GM12801 (cell line): ENCODE results near the gene HLF.

Experiments used
- TF ChIP-seq, protein P1 (sequence below): IDR thresholded peaks from one replicate; pipeline ENCODE4 v1.5.1; 2011; ENCODE audit warnings: control low read depth; ENCODE audit not compliant: insufficient read length; ENCODE audit errors: extremely low read depth

Gene HLF

DNA sequence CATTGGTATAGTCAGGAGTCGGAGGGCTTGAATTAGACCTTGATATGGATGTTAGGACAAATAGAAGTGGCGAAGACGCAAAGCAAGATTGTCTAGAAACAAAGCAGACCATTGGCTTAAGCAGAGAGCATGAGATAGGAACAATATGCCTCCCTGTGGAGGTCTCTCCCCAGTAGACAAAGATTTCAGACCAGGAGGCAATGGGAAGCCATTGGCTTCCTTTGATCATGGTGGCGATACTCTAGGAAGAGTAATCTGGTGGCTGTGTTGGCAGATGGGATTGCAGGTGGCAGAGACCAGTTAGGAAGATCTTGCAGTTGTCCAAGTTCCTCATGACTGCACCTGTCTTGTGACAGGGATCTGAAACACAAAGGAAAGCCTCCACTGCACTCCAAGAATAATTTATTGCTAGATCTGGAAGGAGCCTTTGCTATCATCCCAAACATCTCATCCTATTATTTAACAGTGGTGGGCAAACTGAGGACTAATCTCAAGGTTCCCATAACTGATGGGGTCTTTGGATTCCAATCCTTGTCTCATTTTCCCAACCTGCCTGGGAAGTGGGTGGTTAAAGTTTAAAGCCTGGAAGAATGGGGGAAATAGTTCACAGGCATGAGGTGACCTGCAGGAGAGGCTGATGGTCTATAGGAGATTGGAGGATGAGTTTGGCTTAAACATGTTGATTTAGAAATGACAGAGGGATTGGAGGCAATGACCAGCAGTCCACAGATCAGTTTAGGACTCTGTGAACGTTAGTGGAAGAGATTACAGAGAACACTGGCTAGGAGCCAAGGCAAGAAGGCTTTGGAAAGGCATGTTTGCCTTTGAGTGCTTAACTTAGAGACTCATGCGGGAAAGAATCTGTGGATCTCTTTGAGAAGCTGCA lies 37.0 kb downstream of the HLF start:
- TF ChIP-seq, protein P1, sequence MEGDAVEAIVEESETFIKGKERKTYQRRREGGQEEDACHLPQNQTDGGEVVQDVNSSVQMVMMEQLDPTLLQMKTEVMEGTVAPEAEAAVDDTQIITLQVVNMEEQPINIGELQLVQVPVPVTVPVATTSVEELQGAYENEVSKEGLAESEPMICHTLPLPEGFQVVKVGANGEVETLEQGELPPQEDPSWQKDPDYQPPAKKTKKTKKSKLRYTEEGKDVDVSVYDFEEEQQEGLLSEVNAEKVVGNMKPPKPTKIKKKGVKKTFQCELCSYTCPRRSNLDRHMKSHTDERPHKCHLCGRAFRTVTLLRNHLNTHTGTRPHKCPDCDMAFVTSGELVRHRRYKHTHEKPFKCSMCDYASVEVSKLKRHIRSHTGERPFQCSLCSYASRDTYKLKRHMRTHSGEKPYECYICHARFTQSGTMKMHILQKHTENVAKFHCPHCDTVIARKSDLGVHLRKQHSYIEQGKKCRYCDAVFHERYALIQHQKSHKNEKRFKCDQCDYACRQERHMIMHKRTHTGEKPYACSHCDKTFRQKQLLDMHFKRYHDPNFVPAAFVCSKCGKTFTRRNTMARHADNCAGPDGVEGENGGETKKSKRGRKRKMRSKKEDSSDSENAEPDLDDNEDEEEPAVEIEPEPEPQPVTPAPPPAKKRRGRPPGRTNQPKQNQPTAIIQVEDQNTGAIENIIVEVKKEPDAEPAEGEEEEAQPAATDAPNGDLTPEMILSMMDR: no peak

DNA sequence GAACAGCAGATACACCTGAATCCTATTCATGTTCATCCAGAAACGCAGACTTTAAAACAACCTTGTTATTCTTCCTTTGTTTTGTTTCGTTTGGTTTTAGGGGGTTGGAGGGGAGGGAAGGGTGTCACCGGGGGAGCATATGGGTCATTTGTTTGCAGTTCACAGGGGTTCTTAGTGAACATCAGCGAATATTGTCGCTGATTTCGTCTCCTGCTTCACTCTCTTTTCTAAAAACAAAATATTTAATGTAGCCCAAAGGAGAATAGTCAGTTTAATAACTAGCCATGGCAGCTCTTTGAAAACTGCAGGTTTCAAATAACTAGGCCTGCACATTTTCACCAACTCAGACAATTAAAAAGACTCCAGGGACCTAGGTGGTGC lies 37.6 kb downstream of the HLF start:
- TF ChIP-seq, protein P1: no peak

DNA sequence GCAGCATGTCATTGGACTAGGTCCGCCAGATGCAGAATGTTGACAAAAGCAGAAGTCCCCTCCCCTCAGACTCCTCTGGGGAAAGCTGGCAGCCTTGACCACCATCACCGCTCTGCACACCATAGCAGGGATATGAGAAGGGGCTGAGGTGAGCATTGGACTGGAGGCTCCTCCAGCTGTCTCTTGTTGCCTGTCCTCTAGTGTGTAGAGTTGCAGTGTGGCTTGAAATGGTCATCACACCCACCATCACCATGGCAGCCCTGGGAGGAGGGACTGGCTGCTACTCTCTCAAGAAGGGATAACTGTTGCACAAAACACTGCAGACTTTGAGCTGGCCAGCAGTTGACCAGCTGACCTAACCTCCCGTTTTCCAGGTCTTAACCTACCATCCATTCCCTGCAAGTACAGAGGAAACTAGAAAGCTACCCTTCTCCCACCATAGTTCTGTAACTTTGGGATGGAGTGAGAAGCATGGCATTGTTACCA lies 38.3 kb downstream of the HLF start:
- TF ChIP-seq, protein P1: no peak

DNA sequence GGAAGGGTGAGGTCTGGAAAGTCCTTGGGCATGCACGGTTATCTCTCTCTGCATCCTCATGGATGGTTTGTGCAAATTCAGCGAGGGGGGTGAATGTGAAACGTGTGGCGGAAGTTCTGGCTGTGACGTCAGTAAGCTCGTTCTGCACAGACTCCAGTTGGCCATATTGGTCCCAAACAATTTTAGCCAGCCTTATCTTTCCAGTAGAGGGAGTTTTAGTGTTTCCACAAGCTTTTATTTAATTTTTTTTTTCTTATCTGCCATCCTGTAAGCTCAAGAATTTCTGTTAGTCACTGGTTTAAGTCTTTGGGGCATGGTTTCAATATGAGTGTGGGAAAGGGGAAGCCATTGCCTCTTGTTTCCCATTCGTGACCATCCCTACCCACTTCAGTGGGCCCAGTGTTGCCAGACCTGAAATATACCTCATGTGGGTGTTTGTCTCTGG lies 39.0 kb downstream of the HLF start:
- TF ChIP-seq, protein P1: no peak

DNA sequence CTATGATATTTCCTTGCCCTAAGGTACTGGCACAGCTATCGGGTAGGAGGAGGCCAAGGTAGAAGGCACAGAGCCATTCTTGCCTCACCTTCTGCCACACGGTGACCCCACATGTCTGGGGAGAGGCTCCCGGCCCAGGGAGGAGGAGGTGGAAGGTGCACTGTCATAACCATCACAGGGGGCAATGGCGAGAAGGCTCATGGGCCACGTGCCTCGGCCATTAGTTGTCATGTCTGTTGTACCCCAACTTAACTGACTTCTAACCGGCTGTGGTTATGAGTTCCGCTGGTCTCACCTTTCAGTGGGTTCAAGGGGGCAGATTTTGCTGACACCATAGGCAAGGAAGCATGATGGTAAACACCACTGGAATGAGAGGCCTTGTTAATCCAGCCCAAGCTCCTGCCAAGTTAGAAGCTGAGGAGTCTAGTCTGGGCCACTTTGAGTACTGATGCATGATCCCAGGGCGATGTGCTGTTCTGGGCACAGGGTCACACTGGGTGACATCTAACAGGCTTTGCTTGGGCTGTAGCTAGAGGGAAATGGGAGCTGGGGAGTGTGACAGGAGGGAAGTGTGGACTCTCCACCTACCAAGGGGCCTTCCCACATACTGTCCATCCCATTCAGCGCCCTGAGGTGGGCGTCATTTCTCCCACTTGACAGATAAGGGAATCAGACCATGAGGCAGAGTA lies 39.6 kb downstream of the HLF start:
- TF ChIP-seq, protein P1: no peak

DNA sequence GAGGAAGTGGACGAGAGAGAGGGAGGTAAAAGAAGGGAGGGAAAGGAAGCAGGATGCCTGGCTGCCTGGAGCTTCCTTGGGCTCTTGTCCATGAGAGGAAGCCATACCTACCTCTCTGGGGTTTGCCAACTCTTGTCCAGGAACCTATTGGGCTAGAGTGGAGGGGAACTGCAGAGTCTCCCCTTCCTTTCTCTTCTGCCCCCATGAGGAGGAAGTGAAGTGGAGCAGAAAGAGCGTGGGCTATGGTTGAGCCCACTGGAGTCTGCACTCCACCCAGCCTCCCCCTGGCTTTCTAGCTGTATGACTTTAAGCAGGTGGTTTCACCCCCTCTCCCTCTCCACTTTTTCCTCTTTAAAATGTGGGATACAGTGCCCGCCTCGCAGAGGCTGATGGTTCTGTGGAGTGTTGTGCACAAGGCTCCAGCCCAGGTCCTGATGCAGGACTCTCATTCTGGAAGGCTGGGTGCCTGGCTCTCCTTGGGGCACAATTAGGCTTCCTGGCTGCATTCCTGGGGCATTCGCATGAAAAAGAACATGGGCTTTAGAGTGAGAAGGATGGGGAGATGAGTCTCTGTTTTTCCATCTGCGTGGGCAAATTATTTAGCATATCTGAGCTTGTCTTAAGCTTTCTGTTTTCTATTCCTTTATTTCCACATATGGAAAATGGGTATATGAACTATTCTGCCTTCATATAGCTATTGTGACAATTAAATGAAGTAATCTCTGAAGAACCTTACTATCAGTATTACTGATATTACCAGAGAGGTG lies 40.7 kb downstream of the HLF start:
- TF ChIP-seq, protein P1: no peak

DNA sequence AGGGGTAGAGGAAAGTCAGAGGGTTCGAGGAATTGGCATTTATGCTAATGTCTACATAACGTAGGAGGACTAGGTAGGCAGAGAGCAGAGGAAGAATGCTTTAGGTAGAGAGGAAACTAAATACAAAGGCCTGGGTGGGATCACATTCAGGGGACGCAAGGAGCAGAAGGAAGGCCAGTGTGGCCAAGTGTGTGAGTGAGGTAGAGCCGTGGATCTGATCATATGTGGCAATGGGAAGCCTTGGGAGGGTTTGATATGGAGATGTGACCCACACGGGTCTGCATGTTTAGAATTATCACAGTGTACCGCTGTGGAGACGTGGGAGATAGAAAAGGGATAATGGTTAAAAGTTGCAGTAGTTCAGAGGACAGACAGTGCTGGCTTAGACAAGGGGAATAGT lies 43.1 kb downstream of the HLF start:
- TF ChIP-seq, protein P1: no peak
